Measurements from ENCODE around the gene CD9. TPM values are rescaled to one million over a fixed set of nuclear protein-coding genes. Genes with fewer than 3 reads are reported as not detected.

CD9 gene
- total RNA-seq: 100 to 1,000 TPM in 5 of 6 donors, 10 to 100 TPM in 1; 96.4 to 716 (median 484) TPM

GRCh38 chr12:6200256-6201212, at the start of gene CD9:
CD9 (plus strand) TSS chr12:6200400; CDS start chr12:6200500, 100 bp downstream.
- DNase-seq (peak; percentile 83 to 95), ATAC-seq (ENCODE audit: low FRiP score in 2 of 2) (peak; percentile 47 to 67)
- H3K4me3 ChIP-seq: peak within 1 kb of the TSS; percentile 56 to 67 (median 66)
- TF ChIP-seq CTCF (IDR thresholded peaks at IDR 0.05) (peak in 2 of 6 experiments; percentile 11 to 20), POLR2A (IDR thresholded peaks at IDR 0.05) (peak in 3 of 4 donors; percentile 70 to 91 (median 91)), POLR2AphosphoS5 (IDR thresholded peaks at IDR 0.05) (peak; percentile 9 to 74), EP300 (IDR thresholded peaks at IDR 0.05) (no peak)
- H3K9me3 ChIP-seq: no peaks in the 10 kb centered on the region
- peaks cover 30 to 83% (median 63%) of the 10 kb centered on the region in 4 donors for H3K4me1 ChIP-seq
- no peaks in the 10 kb centered on the region for H3K36me3 ChIP-seq
- peak within 1 kb of the TSS; percentile 91 to 93 (median 92) for H3K27ac ChIP-seq
- WGBS, 2 donors: 0% methylated on average over 29 to 55 of the region's 81 CpGs
- H3K27me3 ChIP-seq: peaks cover 0 to 8% (median 0%) of the 10 kb centered on the region in 4 donors

- Histone ChIP-seq H3K27ac (peak overlapping the region; percentile 60 to 84 (median 74)), H3K36me3 (no peaks in the 10 kb centered on the region), H3K9me3 (no peaks in the 10 kb centered on the region), H3K4me3 (no peak overlapping the region), H3K4me1 (peaks cover 0 to 5% (median 3%) of the 10 kb centered on the region in 4 donors), H3K27me3 (no peaks in the 10 kb centered on the region)
- peak; percentile 77 to 89 for TF ChIP-seq POLR2AphosphoS5 (IDR thresholded peaks at IDR 0.05)
- TF ChIP-seq EP300 (IDR thresholded peaks at IDR 0.05): peak; percentile 74 to 90 (median 82)
- TF ChIP-seq POLR2A (IDR thresholded peaks at IDR 0.05): peak in 1 of 4 donors; percentile 31
- TF ChIP-seq CTCF (IDR thresholded peaks at IDR 0.05): no peak
- 59 to 74% methylated on average over 12 to 15 of the region's 15 CpGs for WGBS, 2 donors
- ATAC-seq (ENCODE audit: low FRiP score in 2 of 2): peak in 1 of 2 donors; percentile 84
- peak in 1 of 2 donors; percentile 67 for DNase-seq
These were observed 45.3 kb upstream of the CD9 start for GRCh38 chr12:6154730-6155459.

- Histone ChIP-seq H3K9me3 (no peaks in the 10 kb centered on the region), H3K4me1 (peaks cover 5 to 11% (median 8%) of the 10 kb centered on the region in 4 donors), H3K27ac (peak overlapping the region in 1 of 4 donors; percentile 54), H3K4me3 (no peak overlapping the region), H3K36me3 (no peaks in the 10 kb centered on the region), H3K27me3 (no peaks in the 10 kb centered on the region)
- DNase-seq (no peak), ATAC-seq (ENCODE audit: low FRiP score in 2 of 2) (no peak)
- WGBS, 2 donors: 91 to 94% methylated on average over 4 of the region's 4 CpGs
- TF ChIP-seq POLR2A (IDR thresholded peaks at IDR 0.05) (no peak), CTCF (IDR thresholded peaks at IDR 0.05) (no peak), EP300 (IDR thresholded peaks at IDR 0.05) (no peak), POLR2AphosphoS5 (IDR thresholded peaks at IDR 0.05) (no peak)
These were observed 42.7 kb upstream of the CD9 start for GRCh38 chr12:6157482-6157881.

- Histone ChIP-seq H3K4me3 (no peak overlapping the region), H3K36me3 (no peaks in the 10 kb centered on the region), H3K27ac (peak overlapping the region in 3 of 4 donors; percentile 24 to 54 (median 35)), H3K4me1 (peaks cover 5 to 11% (median 8%) of the 10 kb centered on the region in 4 donors), H3K27me3 (no peaks in the 10 kb centered on the region), H3K9me3 (no peaks in the 10 kb centered on the region)
- TF ChIP-seq POLR2A (IDR thresholded peaks at IDR 0.05): no peak
- no peak for TF ChIP-seq POLR2AphosphoS5 (IDR thresholded peaks at IDR 0.05)
- no peak for TF ChIP-seq EP300 (IDR thresholded peaks at IDR 0.05)
- no peak for TF ChIP-seq CTCF (IDR thresholded peaks at IDR 0.05)
- no peak for DNase-seq
- 26% methylated on average over 4 of the region's 4 CpGs for WGBS, 2 donors
- no peak for ATAC-seq (ENCODE audit: low FRiP score in 2 of 2)
These were observed 41.9 kb upstream of the CD9 start for GRCh38 chr12:6158255-6158654.
